HepG2 (cell line): ENCODE measurements around the gene ARHGDIA. TPM values are rescaled to one million over a fixed set of nuclear protein-coding genes. Genes with fewer than 3 reads are reported as not detected.

ENCODE experiments used
- ATAC-seq: fragments of 200-7000 bp; cut with Tn5 transposase; 3 replicates; pipeline ENCODE4 v1.9.1; 2020; ENCODE audit warnings: mild to moderate bottlenecking, moderate library complexity
- BruUV-seq: library from RNA; stranded (reverse); fragments of 400-500 nt; replicated peaks from 2 replicates; lab custom pipeline; 2021; lab: Mats Ljungman, UMichigan
- CTCF ChIA-PET: fragments of 300-600 bp; formaldehyde crosslinking; extraction: SDS; loops from one replicate; lab custom pipeline; 2021; ENCODE audit warnings: low total read pairs, inconsistent platforms, low intra/inter-chr PET ratio; lab: Yijun Ruan, JAX
- POLR2A ChIA-PET: fragments of 350-600 bp; sonication (Branson Sonifier 250); formaldehyde crosslinking; loops from one replicate; lab custom pipeline; 2020; ENCODE audit warnings: antibody characterized with exemption, inconsistent platforms; lab: Yijun Ruan, JAX
- DNase-seq: peaks from one replicate; pipeline ENCODE4 v3.0.0-alpha.2; 2015; ENCODE audit warnings: low spot score
- FAIRE-seq: peaks from 3 replicates; lab custom pipeline; 2011; peaks lifted over from hg19 to GRCh38; lab: Jason Lieb, UNC
- H2AFZ ChIP-seq: one replicate; pipeline ENCODE4 v1.6.1; 2011; ENCODE audit warnings: low read length, inconsistent platforms
- H3K27ac ChIP-seq: fragments of 300-600 bp; 3 replicates; pipeline ENCODE4 v1.8.0; 2011; ENCODE audit warnings: mixed run types, mild to moderate bottlenecking, mixed read lengths, low read length, inconsistent platforms; ENCODE audit not compliant: insufficient read depth; ENCODE audit errors: extremely low read length
- H3K27me3 ChIP-seq, 2 experiments: fragments of 200-600 bp in 1 of 2; 2 replicates in 1 of 2; 3 replicates in 1 of 2; pipeline versions ENCODE4 v1.6.0 to v1.8.0; 2011; ENCODE audit warnings: low read length in 2 of 2, mild to moderate bottlenecking in 2 of 2, moderate library complexity in 2 of 2, inconsistent platforms in 1 of 2; ENCODE audit not compliant: insufficient read depth in 2 of 2, control insufficient read depth in 1 of 2
- H3K36me3 ChIP-seq, 2 experiments: fragments of 200-600 bp in 1 of 2; replicated peaks in 1 of 2; 2 replicates in 1 of 2; 3 replicates in 1 of 2; pipeline versions ENCODE4 v1.5.1 to v1.8.0; 2011; ENCODE audit warnings: low read length in 2 of 2, inconsistent platforms in 1 of 2; ENCODE audit not compliant: insufficient read depth in 2 of 2, control insufficient read depth in 1 of 2
- H3K4me1 ChIP-seq: 2 replicates; pipeline ENCODE4 v1.5.1; 2012; ENCODE audit warnings: low read length, inconsistent platforms; ENCODE audit not compliant: insufficient read depth
- H3K4me2 ChIP-seq: 2 replicates; pipeline ENCODE4 v1.6.0; 2011; ENCODE audit warnings: low read depth, low read length, inconsistent platforms
- H3K4me3 ChIP-seq, 3 experiments: fragments of 200-600 bp in 1 of 3; sonication (generic), shearing (Covaris generic) in 1 of 3; replicated peaks in 1 of 3; 2 replicates each; pipeline ENCODE4 v1.5.1; 2011 to 2016; ENCODE audit warnings: low read length in 3 of 3, inconsistent platforms in 2 of 3, low read depth in 2 of 3, mild to moderate bottlenecking in 2 of 3, control low read depth in 1 of 3, mixed read lengths in 1 of 3; ENCODE audit not compliant: insufficient read depth in 1 of 3
- H3K79me2 ChIP-seq: one replicate; pipeline ENCODE4 v1.6.1; 2011; ENCODE audit warnings: low read length, inconsistent platforms; ENCODE audit not compliant: insufficient read depth
- H3K9ac ChIP-seq: 2 replicates; pipeline ENCODE4 v1.6.0; 2011; ENCODE audit warnings: mild to moderate bottlenecking, low read depth, low read length, inconsistent platforms; ENCODE audit not compliant: insufficient read depth
- H3K9me3 ChIP-seq: 2 replicates; pipeline ENCODE4 v1.5.1; 2012; ENCODE audit warnings: mild to moderate bottlenecking, low read length
- H4K20me1 ChIP-seq: 2 replicates; pipeline ENCODE4 v1.6.0; 2011; ENCODE audit warnings: inconsistent platforms, mild to moderate bottlenecking, low read length, moderate library complexity; ENCODE audit not compliant: insufficient read depth
- AGO2 ChIP-seq: fragments of 200-400 bp; formaldehyde crosslinking; optimal IDR thresholded peaks from 2 replicates; pipeline ENCODE3; 2017; ENCODE audit warnings: mild to moderate bottlenecking, low read depth, low read length, moderate library complexity
- ATF7 ChIP-seq, 2 experiments: fragments of 450-650 bp in 1 of 2; sonication (generic) in 1 of 2; formaldehyde crosslinking in 1 of 2; IDR thresholded peaks; 2 replicates each; pipeline versions ENCODE4 v1.4.0 to v1.6.1; 2016 to 2020; ENCODE audit warnings: antibody characterized with exemption in 1 of 2, mild to moderate bottlenecking in 1 of 2, missing genetic modification reagents in 1 of 2
- CREB1 ChIP-seq, 2 experiments: fragments of 450-650 bp in 1 of 2; IDR thresholded peaks; 2 replicates each; pipeline ENCODE4 v1.6.1; 2016 to 2017; ENCODE audit warnings: control low read depth in 1 of 2, mild to moderate bottlenecking in 1 of 2, missing compliant biosample characterization in 1 of 2, missing genetic modification characterization in 1 of 2
- FOXO1 ChIP-seq: sonication (generic); formaldehyde crosslinking; IDR thresholded peaks from 2 replicates; pipeline ENCODE4 v1.4.0; 2020; ENCODE audit warnings: missing genetic modification reagents
- KDM5B ChIP-seq: sonication (generic); formaldehyde crosslinking; IDR thresholded peaks from 2 replicates; pipeline ENCODE4 v1.4.0; 2020; ENCODE audit warnings: missing genetic modification reagents, mild to moderate bottlenecking, borderline replicate concordance
- LCORL ChIP-seq, 2 experiments: fragments of 450-650 bp in 1 of 2; sonication (generic) in 1 of 2; formaldehyde crosslinking in 1 of 2; IDR thresholded peaks; 2 replicates each; pipeline versions ENCODE4 v1.5.0 to v1.6.1; 2017 to 2020; ENCODE audit warnings: antibody characterized with exemption in 1 of 2, missing genetic modification reagents in 1 of 2
- MLLT10 ChIP-seq: sonication (generic); formaldehyde crosslinking; IDR thresholded peaks from 2 replicates; pipeline ENCODE4 v1.4.0; 2020; ENCODE audit warnings: missing genetic modification reagents
- NAIF1 ChIP-seq: sonication (generic); formaldehyde crosslinking; IDR thresholded peaks from 2 replicates; pipeline ENCODE4 v1.5.0; 2020; ENCODE audit warnings: mild to moderate bottlenecking, missing genetic modification reagents, borderline replicate concordance
- POLR2G ChIP-seq: fragments of 200-400 bp; formaldehyde crosslinking; IDR thresholded peaks from 2 replicates; pipeline ENCODE4 v1.6.1; 2018; ENCODE audit warnings: mild to moderate bottlenecking, low read depth, low read length, moderate library complexity
- RBFOX2 ChIP-seq: fragments of 200-400 bp; formaldehyde crosslinking; IDR thresholded peaks from 2 replicates; pipeline ENCODE4 v1.6.1; 2017; ENCODE audit warnings: low read depth, mild to moderate bottlenecking, low read length
- SATB2 ChIP-seq: sonication (generic); formaldehyde crosslinking; IDR thresholded peaks from 2 replicates; pipeline ENCODE4 v1.5.0; 2020; ENCODE audit warnings: missing genetic modification reagents
- SMAD3 ChIP-seq: sonication (generic); formaldehyde crosslinking; IDR thresholded peaks from 2 replicates; pipeline ENCODE4 v1.4.0; 2020; ENCODE audit warnings: missing genetic modification reagents
- ZBED4 ChIP-seq: sonication (generic); formaldehyde crosslinking; IDR thresholded peaks from 2 replicates; pipeline ENCODE4 v1.4.0; 2020; ENCODE audit warnings: missing genetic modification reagents, borderline replicate concordance
- ZNF772 ChIP-seq: sonication (generic); formaldehyde crosslinking; IDR thresholded peaks from 2 replicates; pipeline ENCODE4 v1.5.0; 2020; ENCODE audit warnings: mild to moderate bottlenecking, missing genetic modification reagents
- WGBS: methylation state at CpG from one replicate; pipeline ENCODE4 v1.1.6; 2017; ENCODE audit warnings: low lambda C conversion rate; 5-methylcytosine and 5-hydroxymethylcytosine counted together
- in situ Hi-C: cut with HindIII; loops from 2 replicates; pipeline ENCODE4 v1.10.0; 2017; ENCODE audit warnings: low pct_unique_long_range_greater_than_20kb; ENCODE audit not compliant: extremely low pct_ligation_motif_present
- intact Hi-C: fragments of 100-400 bp; cut with micrococcal nuclease; formaldehyde crosslinking; loops from one replicate; pipeline ENCODE4 v1.10.0; 2022; ENCODE audit not compliant: unreplicated experiment
- polyA plus RNA-seq, 8 experiments: library from polyadenylated mRNA; depleted of rRNA in 3 of 8; stranded (reverse) in 7 of 8; unstranded in 1 of 8; fragments of >200 nt; fragmentation: Illumina TruSeq in 4 of 8; extraction: Trizol in 4 of 8; gene quantifications; 2 replicates each; pipeline versions ENCODE4 v1.2.1 to v1.2.3, GENCODE V29; 2011 to 2016; ENCODE audit warnings: low read depth in 4 of 8, missing spikeins in 1 of 8, mixed read lengths in 1 of 8; ENCODE audit not compliant: insufficient read depth in 1 of 8
- total RNA-seq, 5 experiments: library from RNA; depleted of rRNA; stranded (reverse); fragments of >200 nt; fragmentation: Illumina TruSeq; extraction: Trizol; gene quantifications; 2 replicates each; pipeline ENCODE4 v1.2.3, GENCODE V29; 2016; ENCODE audit warnings: low read depth in 1 of 5

Gene ARHGDIA
- total and polyA plus RNA-seq, 2 of the 13 experiments (the other 11 are each of a cell fraction or from before 2014, with no cell fraction given) = 40.0 to 64.0 TPM

- Histone ChIP-seq H3K27me3 (peaks cover 0 to 1% of the 10 kb centered on the region in 2 experiments; a peak in 2 of 5 replicates), H3K4me2 (no peak overlapping the region)
- CTCF ChIA-PET = no interaction called here
- ATAC-seq (no peak; the same call in 2 of the 3 replicates), DNase-seq (no peak)
- TF ChIP-seq RBFOX2 = peak; percentile 7; the same call in 1 of the 2 replicates
- TF ChIP-seq POLR2G = peak; percentile 37; the same call in 1 of the 2 replicates
- no peak for TF ChIP-seq ZBED4
- TF ChIP-seq NAIF1 (CRISPR knock-in tag) = no peak
- no peak for TF ChIP-seq SATB2 (CRISPR knock-in tag)
- TF ChIP-seq CREB1 (IDR thresholded peaks at IDR 0.05) = 0 out of 2 replicates have a peak, but pooled peaks have one; percentile 31
- no peak for TF ChIP-seq CREB1 (CRISPR knock-in tag; IDR thresholded peaks at IDR 0.05)
- no peak for TF ChIP-seq MLLT10 (CRISPR knock-in tag)
- peak; percentile 2 for TF ChIP-seq AGO2
- TF ChIP-seq SMAD3 (CRISPR knock-in tag) = no peak
- TF ChIP-seq FOXO1 (CRISPR knock-in tag) = no peak
- TF ChIP-seq LCORL (IDR thresholded peaks at IDR 0.05) = no peak
- TF ChIP-seq LCORL (CRISPR knock-in tag; IDR thresholded peaks at IDR 0.05) = no peak
- TF ChIP-seq KDM5B (CRISPR knock-in tag) = no peak
- peak; percentile 84 for TF ChIP-seq ATF7 (IDR thresholded peaks at IDR 0.05)
- TF ChIP-seq ATF7 (CRISPR knock-in tag; IDR thresholded peaks at IDR 0.05) = no peak
- TF ChIP-seq ZNF772 (CRISPR knock-in tag) = no peak
- TF ChIP-seq, all 625 proteins: peak for 5
- POLR2A ChIA-PET = interaction anchor here (1.4 kb wide), 1 partner anchor 12 kb away, joined by 5 read pairs; no protein-coding TSS in a partner anchor
- intact Hi-C loops (no loop called here), in situ Hi-C loops (no loop called here)
- WGBS = 97% methylated on average over 10 of the region's 10 CpGs
- H3K9ac ChIP-seq = no peak overlapping the region
- peaks cover 21% of the 10 kb centered on the region for H3K4me1 ChIP-seq
- H3K36me3 ChIP-seq = peaks cover 42 to 73% of the 10 kb centered on the region in 2 experiments
- no TSS peak for BruUV-seq
- no peak overlapping the region for H3K4me3 ChIP-seq
- no peak overlapping the region for H3K27ac ChIP-seq
- no peak for FAIRE-seq
- H3K9me3 ChIP-seq = no peaks in the 10 kb centered on the region
- peaks cover 37% of the 10 kb centered on the region for H3K79me2 ChIP-seq
- H2AFZ ChIP-seq = no peak overlapping the region
- H4K20me1 ChIP-seq = no peaks in the 10 kb centered on the region
These were observed 14.3 kb upstream of the ARHGDIA start for GRCh38 chr17:81885454-81885853.
